Astrocyte (in vitro differentiated cells and primary cell): ENCODE measurements around the gene SCARF1. TPM values are rescaled to one million over a fixed set of nuclear protein-coding genes. Genes with fewer than 3 reads are reported as not detected.

ENCODE experiments used
- DNase-seq: peaks from one replicate; pipeline ENCODE4 v3.0.0-alpha.2; 2010; ENCODE audit warnings: low read depth
- FAIRE-seq: peaks from 2 replicates; lab custom pipeline; 2011; peaks lifted over from hg19 to GRCh38; lab: Jason Lieb, UNC
- H2AFZ ChIP-seq: 2 replicates; pipeline ENCODE4 v1.6.0; 2012; ENCODE audit warnings: low read depth, low read length, inconsistent platforms
- H3K27ac ChIP-seq: 2 replicates; pipeline ENCODE4 v1.5.1; 2011; ENCODE audit warnings: low read depth, low read length, inconsistent platforms
- H3K27me3 ChIP-seq: 2 replicates; pipeline ENCODE4 v1.6.0; 2011; ENCODE audit warnings: low read length, inconsistent platforms; ENCODE audit not compliant: insufficient read depth
- H3K36me3 ChIP-seq: 2 replicates; pipeline ENCODE4 v1.5.1; 2011; ENCODE audit warnings: low read length, inconsistent platforms; ENCODE audit not compliant: insufficient read depth
- H3K4me1 ChIP-seq: 2 replicates; pipeline ENCODE4 v1.5.1; 2011; ENCODE audit warnings: low read length, inconsistent platforms; ENCODE audit not compliant: insufficient read depth
- H3K4me2 ChIP-seq: 2 replicates; pipeline ENCODE4 v1.6.0; 2012; ENCODE audit warnings: low read length, inconsistent platforms
- H3K4me3 ChIP-seq: 2 replicates; pipeline ENCODE4 v1.5.1; 2011; ENCODE audit warnings: low read depth, mild to moderate bottlenecking, low read length, inconsistent platforms; ENCODE audit not compliant: insufficient read depth
- H3K79me2 ChIP-seq: 2 replicates; pipeline ENCODE4 v1.6.0; 2012; ENCODE audit warnings: mild to moderate bottlenecking, low read length, inconsistent platforms; ENCODE audit not compliant: insufficient read depth
- H3K9ac ChIP-seq: 2 replicates; pipeline ENCODE4 v1.6.0; 2012; ENCODE audit warnings: mild to moderate bottlenecking, low read length, inconsistent platforms
- H3K9me3 ChIP-seq: 2 replicates; pipeline ENCODE4 v1.5.1; 2012; ENCODE audit warnings: low read depth, mild to moderate bottlenecking, low read length, inconsistent platforms; ENCODE audit not compliant: insufficient read depth
- H4K20me1 ChIP-seq: 2 replicates; pipeline ENCODE4 v1.6.0; 2012; ENCODE audit warnings: low read length, inconsistent platforms; ENCODE audit not compliant: insufficient read depth
- H3K27ac Mint-ChIP-seq: one replicate; pipeline ENCODE4 v1.8.0; 2021; ENCODE audit warnings: mild to moderate bottlenecking, mixed read lengths; ENCODE audit not compliant: unreplicated experiment
- H3K27me3 Mint-ChIP-seq: one replicate; pipeline ENCODE4 v1.8.0; 2021; ENCODE audit warnings: low read depth, mixed read lengths; ENCODE audit not compliant: unreplicated experiment
- H3K36me3 Mint-ChIP-seq: one replicate; pipeline ENCODE4 v1.8.0; 2021; ENCODE audit warnings: low read depth, mixed read lengths; ENCODE audit not compliant: unreplicated experiment
- H3K4me1 Mint-ChIP-seq: one replicate; pipeline ENCODE4 v1.8.0; 2021; ENCODE audit warnings: low read depth, mixed read lengths; ENCODE audit not compliant: unreplicated experiment
- H3K4me3 Mint-ChIP-seq: one replicate; pipeline ENCODE4 v1.8.0; 2021; ENCODE audit warnings: mild to moderate bottlenecking, moderate library complexity, mixed read lengths; ENCODE audit not compliant: unreplicated experiment
- H3K9me3 Mint-ChIP-seq: one replicate; pipeline ENCODE4 v1.8.0; 2021; ENCODE audit warnings: mild to moderate bottlenecking, mixed read lengths; ENCODE audit not compliant: unreplicated experiment
- CTCF ChIP-seq: IDR thresholded peaks from 2 replicates; pipeline ENCODE4 v1.5.1; 2011; ENCODE audit warnings: low read depth, mild to moderate bottlenecking, inconsistent platforms, low read length, moderate library complexity; ENCODE audit not compliant: insufficient read depth
- EZH2 ChIP-seq: IDR thresholded peaks from 2 replicates; pipeline ENCODE4 v1.6.1; 2012; ENCODE audit warnings: mild to moderate bottlenecking, low read length, inconsistent platforms; ENCODE audit not compliant: insufficient read depth
- total RNA-seq: library from RNA; stranded (reverse); gene quantifications from 2 replicates; pipeline ENCODE4 v1.2.1, GENCODE V29; 2021

SCARF1 gene
- total RNA-seq, 1 donor from 2014 or later: 3.9 TPM

GRCh38 chr17:1684378-1685189 lies 39.1 kb upstream of the SCARF1 start, which contains the start of gene PRPF8:
PRPF8 (minus strand) TSS chr17:1684867; CDS start chr17:1684571, 296 bp downstream.
- Histone ChIP-seq H3K36me3 (peaks cover 33% of the 10 kb centered on the region), H3K27ac (peak within 1 kb of the TSS; percentile 73), H3K27me3 (no peaks in the 10 kb centered on the region), H3K9ac (peak within 1 kb of the TSS; percentile 90), H3K9me3 (no peaks in the 10 kb centered on the region), H3K4me1 (peaks cover 6% of the 10 kb centered on the region), H3K4me2 (peak within 1 kb of the TSS; percentile 85), H3K4me3 (peak within 1 kb of the TSS; percentile 79), H3K79me2 (peaks cover 49% of the 10 kb centered on the region), H4K20me1 (peaks cover 47% of the 10 kb centered on the region), H2AFZ (peak within 1 kb of the TSS; percentile 76)
- peak; percentile 55 for FAIRE-seq
- Mint-ChIP-seq H3K27ac (peak within 1 kb of the TSS; percentile 98), H3K27me3 (no peaks in the 10 kb centered on the region), H3K9me3 (no peaks in the 10 kb centered on the region), H3K36me3 (peaks cover 18% of the 10 kb centered on the region), H3K4me3 (peak within 1 kb of the TSS; percentile 98), H3K4me1 (peaks cover 20% of the 10 kb centered on the region)
- peak; percentile 89 for DNase-seq
- no peak for TF ChIP-seq CTCF
- no peak for TF ChIP-seq EZH2

GRCh38 chr17:1683459-1683858 lies 37.9 kb upstream of the SCARF1 start:
- DNase-seq: no peak
- Mint-ChIP-seq H3K4me1 (peaks cover 20% of the 10 kb centered on the region), H3K9me3 (no peaks in the 10 kb centered on the region), H3K36me3 (peaks cover 24% of the 10 kb centered on the region), H3K4me3 (peak overlapping the region; percentile 98), H3K27ac (peak overlapping the region; percentile 98), H3K27me3 (no peaks in the 10 kb centered on the region)
- peaks cover 55% of the 10 kb centered on the region for H3K79me2 ChIP-seq
- peaks cover 6% of the 10 kb centered on the region for H3K4me1 ChIP-seq
- peak overlapping the region; percentile 85 for H3K4me2 ChIP-seq
- no peaks in the 10 kb centered on the region for H3K9me3 ChIP-seq
- no peak overlapping the region for H3K27ac ChIP-seq
- peaks cover 58% of the 10 kb centered on the region for H4K20me1 ChIP-seq
- H3K4me3 ChIP-seq: peak overlapping the region; percentile 79
- H2AFZ ChIP-seq: no peak overlapping the region
- H3K36me3 ChIP-seq: peaks cover 42% of the 10 kb centered on the region
- H3K9ac ChIP-seq: peak overlapping the region; percentile 90
- TF ChIP-seq EZH2 (no peak), CTCF (no peak)
- H3K27me3 ChIP-seq: no peaks in the 10 kb centered on the region
- no peak for FAIRE-seq

GRCh38 chr17:1676401-1676800 lies 30.9 kb upstream of the SCARF1 start:
- no peaks in the 10 kb centered on the region for H3K9me3 ChIP-seq
- no peak overlapping the region for H2AFZ ChIP-seq
- H3K4me1 Mint-ChIP-seq: no peaks in the 10 kb centered on the region
- no peak overlapping the region for H3K4me2 ChIP-seq
- TF ChIP-seq CTCF: no peak
- TF ChIP-seq EZH2: no peak
- DNase-seq: no peak
- no peak for FAIRE-seq
- no peak overlapping the region for H3K4me3 Mint-ChIP-seq
- H3K9me3 Mint-ChIP-seq: no peaks in the 10 kb centered on the region
- peaks cover 3% of the 10 kb centered on the region for H3K4me1 ChIP-seq
- no peaks in the 10 kb centered on the region for H3K27me3 Mint-ChIP-seq
- H3K27ac ChIP-seq: no peak overlapping the region
- no peaks in the 10 kb centered on the region for H3K27me3 ChIP-seq
- peak overlapping the region; percentile 20 for H3K27ac Mint-ChIP-seq
- H3K4me3 ChIP-seq: no peak overlapping the region
- H3K36me3 Mint-ChIP-seq: peaks cover 47% of the 10 kb centered on the region
- no peak overlapping the region for H3K9ac ChIP-seq
- peaks cover 83% of the 10 kb centered on the region for H3K36me3 ChIP-seq
- peaks cover 35% of the 10 kb centered on the region for H3K79me2 ChIP-seq
- peaks cover 64% of the 10 kb centered on the region for H4K20me1 ChIP-seq
